Type B pancreatic cell (in vitro differentiated cells): Measurements from ENCODE around the gene TMEM150C. TPM values are rescaled to one million over a fixed set of nuclear protein-coding genes. Genes with fewer than 3 reads are reported as not detected.

Experiments
- DNase-seq: peaks from one replicate; pipeline ENCODE4 v3.0.0; 2021; ENCODE audit warnings: mixed read lengths; ENCODE audit not compliant: unreplicated experiment; ENCODE audit errors: extremely low spot score
- H3K27ac Mint-ChIP-seq: 2 replicates; pipeline ENCODE4 v1.8.0; 2021; ENCODE audit warnings: mild to moderate bottlenecking, mixed read lengths
- H3K27me3 Mint-ChIP-seq: 2 replicates; pipeline ENCODE4 v1.8.0; 2021; ENCODE audit warnings: mixed read lengths
- H3K36me3 Mint-ChIP-seq: 2 replicates; pipeline ENCODE4 v1.8.0; 2021; ENCODE audit warnings: mixed read lengths
- H3K4me1 Mint-ChIP-seq: one replicate; pipeline ENCODE4 v1.8.0; 2021; ENCODE audit warnings: mixed read lengths; ENCODE audit not compliant: unreplicated experiment
- H3K4me3 Mint-ChIP-seq: 2 replicates; pipeline ENCODE4 v1.8.0; 2021; ENCODE audit warnings: mild to moderate bottlenecking, mixed read lengths
- H3K9me3 Mint-ChIP-seq: 2 replicates; pipeline ENCODE4 v1.8.0; 2021; ENCODE audit warnings: mixed read lengths
- total RNA-seq: library from RNA; stranded (reverse); gene quantifications from 2 replicates; pipeline ENCODE4 v1.2.1, GENCODE V29; 2021; ENCODE audit warnings: low replicate concordance
- TF ChIP-seq, protein P1 (sequence below): fragments of 200-600 bp; sonication (generic); conservative IDR thresholded peaks from 2 replicates; pipeline ENCODE4 v1.5.0; 2021; ENCODE audit warnings: antibody characterized with exemption, mild to moderate bottlenecking

TMEM150C gene
- total RNA-seq, 1 donor from 2014 or later: 5.7 TPM

DNA sequence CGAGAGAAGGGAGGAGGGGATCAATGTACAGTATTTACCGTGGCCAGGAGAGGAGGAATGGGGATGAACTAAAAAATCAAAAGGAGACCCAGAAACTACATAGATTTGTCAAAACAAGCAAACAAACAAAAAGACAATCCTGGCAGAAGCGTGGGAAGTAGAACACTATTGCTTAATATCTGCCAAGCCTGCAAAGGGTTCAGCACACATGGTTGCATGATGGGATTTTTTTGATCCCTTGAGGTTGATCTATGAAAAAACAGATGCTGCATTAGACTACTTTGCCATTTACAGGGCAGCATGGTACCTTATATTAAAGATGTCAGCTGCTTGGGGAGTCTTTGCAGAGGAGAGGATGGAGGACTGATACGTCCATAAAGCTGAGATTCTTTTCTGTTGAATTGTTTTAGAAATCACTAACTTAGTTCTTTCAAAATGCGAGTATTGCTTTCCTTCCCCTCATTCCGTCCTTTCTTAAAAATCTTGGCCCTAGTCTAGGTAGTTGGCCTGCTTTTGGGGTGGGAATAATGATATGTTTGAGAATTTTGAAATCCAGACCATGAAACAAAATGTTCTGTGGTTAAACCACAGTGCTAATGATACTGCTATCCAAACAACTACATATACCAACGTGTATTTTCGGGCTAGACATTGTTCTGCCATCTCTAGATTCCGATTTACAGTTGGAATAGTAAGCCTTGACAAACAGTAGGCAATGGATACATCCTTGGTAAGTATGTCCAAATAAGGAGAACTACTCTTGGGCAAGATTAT, 39.6 kb upstream of the TMEM150C start:
- no peak overlapping the region for H3K4me3 Mint-ChIP-seq
- no peaks in the 10 kb centered on the region for H3K36me3 Mint-ChIP-seq
- no peaks in the 10 kb centered on the region for H3K4me1 Mint-ChIP-seq
- no peak overlapping the region for H3K27ac Mint-ChIP-seq
- H3K27me3 Mint-ChIP-seq: peaks cover 18% of the 10 kb centered on the region
- TF ChIP-seq, protein P1, sequence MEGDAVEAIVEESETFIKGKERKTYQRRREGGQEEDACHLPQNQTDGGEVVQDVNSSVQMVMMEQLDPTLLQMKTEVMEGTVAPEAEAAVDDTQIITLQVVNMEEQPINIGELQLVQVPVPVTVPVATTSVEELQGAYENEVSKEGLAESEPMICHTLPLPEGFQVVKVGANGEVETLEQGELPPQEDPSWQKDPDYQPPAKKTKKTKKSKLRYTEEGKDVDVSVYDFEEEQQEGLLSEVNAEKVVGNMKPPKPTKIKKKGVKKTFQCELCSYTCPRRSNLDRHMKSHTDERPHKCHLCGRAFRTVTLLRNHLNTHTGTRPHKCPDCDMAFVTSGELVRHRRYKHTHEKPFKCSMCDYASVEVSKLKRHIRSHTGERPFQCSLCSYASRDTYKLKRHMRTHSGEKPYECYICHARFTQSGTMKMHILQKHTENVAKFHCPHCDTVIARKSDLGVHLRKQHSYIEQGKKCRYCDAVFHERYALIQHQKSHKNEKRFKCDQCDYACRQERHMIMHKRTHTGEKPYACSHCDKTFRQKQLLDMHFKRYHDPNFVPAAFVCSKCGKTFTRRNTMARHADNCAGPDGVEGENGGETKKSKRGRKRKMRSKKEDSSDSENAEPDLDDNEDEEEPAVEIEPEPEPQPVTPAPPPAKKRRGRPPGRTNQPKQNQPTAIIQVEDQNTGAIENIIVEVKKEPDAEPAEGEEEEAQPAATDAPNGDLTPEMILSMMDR: no peak
- no peak for DNase-seq
- no peaks in the 10 kb centered on the region for H3K9me3 Mint-ChIP-seq

DNA sequence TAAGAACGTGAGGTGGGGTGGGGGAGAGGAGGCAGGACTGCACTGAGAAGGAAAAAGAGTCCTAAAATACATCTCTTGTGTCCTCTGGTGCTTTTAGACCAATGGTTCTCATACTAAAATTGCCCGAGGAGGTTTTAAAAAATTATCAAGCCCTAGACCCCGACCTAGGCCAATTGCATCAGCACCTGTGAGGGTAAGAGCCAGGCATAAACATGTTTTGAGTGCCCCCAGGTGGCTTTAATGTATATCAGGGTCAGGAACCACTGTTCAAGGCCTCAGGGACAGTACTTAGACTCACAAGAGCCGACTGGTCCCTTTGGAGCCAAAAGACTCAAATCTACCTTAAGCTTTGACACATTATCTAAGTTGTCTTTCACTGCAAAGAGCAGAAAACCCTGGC, 37.5 kb upstream of the TMEM150C start:
- no peaks in the 10 kb centered on the region for H3K9me3 Mint-ChIP-seq
- TF ChIP-seq, protein P1: peak; percentile 21
- H3K27me3 Mint-ChIP-seq: peaks cover 15% of the 10 kb centered on the region
- no peaks in the 10 kb centered on the region for H3K4me1 Mint-ChIP-seq
- DNase-seq: no peak
- no peaks in the 10 kb centered on the region for H3K36me3 Mint-ChIP-seq
- H3K4me3 Mint-ChIP-seq: no peak overlapping the region
- no peak overlapping the region for H3K27ac Mint-ChIP-seq

DNA sequence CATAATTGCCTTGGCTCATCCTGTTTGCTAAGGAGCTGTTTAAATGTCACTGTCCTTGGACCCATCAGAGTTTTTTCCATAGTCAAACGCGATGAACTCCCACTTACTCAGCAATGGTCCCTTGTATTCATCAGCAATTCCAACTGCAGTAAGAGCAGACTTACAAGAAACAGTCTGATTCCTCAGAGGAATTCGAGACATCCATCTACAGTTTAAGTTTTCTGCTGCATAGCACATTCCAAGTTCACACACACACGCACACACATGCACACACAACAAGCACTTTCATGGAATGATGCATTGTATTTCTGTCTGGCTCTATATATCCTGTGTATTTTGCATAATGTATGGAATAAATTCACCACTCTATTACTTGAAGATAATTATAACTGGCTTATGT, 32.7 kb upstream of the TMEM150C start:
- DNase-seq: no peak
- H3K27ac Mint-ChIP-seq: no peak overlapping the region
- H3K4me3 Mint-ChIP-seq: no peak overlapping the region
- H3K27me3 Mint-ChIP-seq: peaks cover 21% of the 10 kb centered on the region
- H3K36me3 Mint-ChIP-seq: no peaks in the 10 kb centered on the region
- no peaks in the 10 kb centered on the region for H3K4me1 Mint-ChIP-seq
- TF ChIP-seq, protein P1: no peak
- H3K9me3 Mint-ChIP-seq: no peaks in the 10 kb centered on the region

DNA sequence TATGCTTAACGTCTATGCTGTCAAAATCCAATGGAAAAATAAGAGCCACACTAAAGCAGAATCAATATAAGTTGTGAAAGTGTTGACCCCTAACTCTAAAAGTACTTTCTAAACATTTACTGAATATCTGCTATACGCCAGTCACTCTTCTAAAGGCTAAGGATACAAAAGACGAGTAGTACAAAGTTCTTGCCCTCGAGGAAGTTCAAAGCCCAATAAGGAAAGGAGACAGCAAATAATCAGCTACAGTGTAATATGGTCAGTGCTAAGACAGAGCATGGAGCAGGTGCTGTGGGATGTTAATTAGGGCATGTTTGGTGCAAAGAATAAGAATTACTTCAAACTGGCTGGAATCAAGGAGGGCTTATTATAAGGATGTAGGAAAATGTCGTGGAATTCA, 31.6 kb upstream of the TMEM150C start:
- H3K27ac Mint-ChIP-seq: no peak overlapping the region
- H3K4me3 Mint-ChIP-seq: no peak overlapping the region
- TF ChIP-seq, protein P1: no peak
- H3K27me3 Mint-ChIP-seq: peaks cover 21% of the 10 kb centered on the region
- no peaks in the 10 kb centered on the region for H3K4me1 Mint-ChIP-seq
- no peaks in the 10 kb centered on the region for H3K36me3 Mint-ChIP-seq
- H3K9me3 Mint-ChIP-seq: no peaks in the 10 kb centered on the region
- DNase-seq: no peak

DNA sequence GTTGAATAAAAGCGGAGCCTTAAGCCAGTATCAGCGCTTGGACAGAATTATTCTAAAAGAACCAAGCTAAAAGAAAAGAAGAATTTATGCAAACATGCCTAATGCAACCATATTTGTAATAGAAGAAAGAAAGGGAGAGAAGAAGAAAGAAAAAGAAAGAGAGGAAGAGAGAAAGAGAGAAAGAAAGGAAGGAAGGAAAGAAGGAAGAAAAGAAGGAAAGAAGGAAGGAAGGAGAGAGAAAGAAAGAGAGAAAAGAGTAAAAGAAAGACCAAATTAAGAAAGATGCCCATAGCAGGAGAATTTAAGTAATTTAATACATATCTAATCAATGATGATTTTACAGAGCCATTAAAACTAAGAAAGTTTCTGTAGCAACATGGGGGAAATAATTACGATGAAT, 30.9 kb upstream of the TMEM150C start:
- no peaks in the 10 kb centered on the region for H3K4me1 Mint-ChIP-seq
- no peak for DNase-seq
- peaks cover 19% of the 10 kb centered on the region for H3K27me3 Mint-ChIP-seq
- no peak overlapping the region for H3K27ac Mint-ChIP-seq
- H3K4me3 Mint-ChIP-seq: no peak overlapping the region
- no peaks in the 10 kb centered on the region for H3K9me3 Mint-ChIP-seq
- no peaks in the 10 kb centered on the region for H3K36me3 Mint-ChIP-seq
- TF ChIP-seq, protein P1: no peak
